ENCODE data around the gene LRRK1. TPM values are rescaled to one million over a fixed set of nuclear protein-coding genes. Genes with fewer than 3 reads are reported as not detected.

LRRK1 gene
- total and polyA plus RNA-seq, 2 of the 4 experiments (the other 2 are of a cell fraction): 3.0 to 5.8 TPM

DNA sequence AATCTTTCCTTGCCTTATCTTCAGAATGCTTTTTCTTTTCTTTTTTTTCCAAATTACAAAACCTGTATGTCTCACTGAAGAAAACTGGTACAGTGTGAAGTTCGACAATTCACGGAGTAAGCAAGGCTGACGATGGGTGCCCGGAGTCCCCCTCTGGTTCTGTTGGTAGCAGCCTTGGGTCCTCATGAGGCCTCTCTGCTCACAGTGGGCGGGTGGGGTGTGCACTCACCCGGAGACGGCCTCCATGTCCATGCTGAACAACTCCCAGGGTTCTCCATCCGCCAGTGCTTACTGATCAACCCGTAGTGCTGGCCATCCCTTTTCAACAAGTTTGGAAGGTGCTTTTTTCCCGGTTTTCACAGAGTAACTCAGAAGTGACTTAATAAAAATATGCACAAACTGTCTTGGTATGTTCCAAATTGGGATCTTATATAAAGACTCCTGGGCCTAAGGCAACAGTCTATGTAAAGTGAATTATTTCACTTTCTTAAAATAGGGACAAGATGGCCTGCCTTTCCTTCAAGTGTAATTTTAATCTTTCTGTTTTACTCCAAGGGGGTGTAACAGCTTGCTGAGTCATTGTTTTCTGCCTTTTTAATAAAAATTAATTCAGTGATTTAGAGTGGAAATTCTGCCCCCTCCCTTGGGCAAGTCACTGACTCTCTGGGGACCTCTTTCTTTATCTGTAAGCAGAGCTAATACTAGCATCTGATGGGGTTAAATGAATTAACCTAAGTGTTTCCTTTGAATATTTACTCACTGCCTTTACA lies 23.7 kb downstream of the LRRK1 start:
- WGBS, 2 experiments (ENCODE audit: extremely low coverage in 2 of 2, insufficient read length in 1 of 2): 81% methylated on average over 3 of the region's 10 CpGs; no CpG with 5 or more reads in 1 of the 2 experiments

More for the DNA sequence above, 23.7 kb downstream of the LRRK1 start:
- no peak overlapping the region for H3K56ac ChIP-seq (ENCODE audit: extremely low read depth, insufficient read depth, low read length)
- POLR2A ChIA-PET (ENCODE audit: unreplicated experiment): no interaction called here
- H3K4me3 ChIP-seq (ENCODE audit: insufficient read depth, low read depth, low read length): no peak overlapping the region
- no TSS peak for BruUV-seq (replicated peaks)
- no peak overlapping the region for H3K9ac ChIP-seq (ENCODE audit: low read depth, low read length)
- no peak overlapping the region for H2BK20ac ChIP-seq (ENCODE audit: low read depth, low read length)
- no peak overlapping the region for H4K91ac ChIP-seq (ENCODE audit: insufficient read depth, low read depth, low read length)
- no peaks in the 10 kb centered on the region for H3K36me3 ChIP-seq (ENCODE audit: control insufficient read depth, insufficient read depth, low read length)
- no peak overlapping the region for H3K4me2 ChIP-seq (ENCODE audit: low read depth, low read length)
- H4K20me1 ChIP-seq (ENCODE audit: insufficient read depth, low read length): no peaks in the 10 kb centered on the region
- H3K14ac ChIP-seq (replicated peaks; ENCODE audit: low read depth, low read length): no peak overlapping the region
- TF ChIP-seq MAFK (IDR thresholded peaks at IDR 0.05; ENCODE audit: low read depth, low read length) (no peak), NFE2L2 (IDR thresholded peaks at IDR 0.05; ENCODE audit: low read depth, low read length) (peak; percentile 80)
- TF ChIP-seq, protein P1, sequence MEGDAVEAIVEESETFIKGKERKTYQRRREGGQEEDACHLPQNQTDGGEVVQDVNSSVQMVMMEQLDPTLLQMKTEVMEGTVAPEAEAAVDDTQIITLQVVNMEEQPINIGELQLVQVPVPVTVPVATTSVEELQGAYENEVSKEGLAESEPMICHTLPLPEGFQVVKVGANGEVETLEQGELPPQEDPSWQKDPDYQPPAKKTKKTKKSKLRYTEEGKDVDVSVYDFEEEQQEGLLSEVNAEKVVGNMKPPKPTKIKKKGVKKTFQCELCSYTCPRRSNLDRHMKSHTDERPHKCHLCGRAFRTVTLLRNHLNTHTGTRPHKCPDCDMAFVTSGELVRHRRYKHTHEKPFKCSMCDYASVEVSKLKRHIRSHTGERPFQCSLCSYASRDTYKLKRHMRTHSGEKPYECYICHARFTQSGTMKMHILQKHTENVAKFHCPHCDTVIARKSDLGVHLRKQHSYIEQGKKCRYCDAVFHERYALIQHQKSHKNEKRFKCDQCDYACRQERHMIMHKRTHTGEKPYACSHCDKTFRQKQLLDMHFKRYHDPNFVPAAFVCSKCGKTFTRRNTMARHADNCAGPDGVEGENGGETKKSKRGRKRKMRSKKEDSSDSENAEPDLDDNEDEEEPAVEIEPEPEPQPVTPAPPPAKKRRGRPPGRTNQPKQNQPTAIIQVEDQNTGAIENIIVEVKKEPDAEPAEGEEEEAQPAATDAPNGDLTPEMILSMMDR (conservative IDR thresholded peaks at IDR 0.05; ENCODE audit: low read depth, low read length): no peak
- no peaks in the 10 kb centered on the region for H3K9me3 ChIP-seq (ENCODE audit: control insufficient read depth, insufficient read depth, low read length)
- no peak overlapping the region for H3K27ac ChIP-seq (ENCODE audit: insufficient read depth, low read length)
- no peak overlapping the region for H3K23ac ChIP-seq (ENCODE audit: low read depth, low read length)
- no peak overlapping the region for H3K4ac ChIP-seq (ENCODE audit: low read depth, low read length)
- no peak overlapping the region for H4K8ac ChIP-seq (ENCODE audit: low read depth in 2 of 2, low read length in 2 of 2)
- peaks cover 6% of the 10 kb centered on the region for H3K4me1 ChIP-seq (ENCODE audit: control insufficient read depth, insufficient read depth, low read length)
- no peak overlapping the region for H3K18ac ChIP-seq (ENCODE audit: low read depth, low read length)
- dilution Hi-C loops (cut with HindIII; ENCODE audit: low sequenced_read_pairs, unreplicated experiment): no loop called here
- no peak overlapping the region for H2AK5ac ChIP-seq (ENCODE audit: low read depth, low read length)
- CTCF ChIA-PET: interaction anchor here (0.6 to 1.4 kb wide), 3 partner anchors 15 to 653 kb away, joined by 3 to 6 read pairs (median 3); no protein-coding TSS in a partner anchor
- ATAC-seq (ENCODE audit: low read depth) (no peak), DNase-seq (peak; percentile 5)
- H4K5ac ChIP-seq (ENCODE audit: low read depth, low read length): no peak overlapping the region
- H3K79me1 ChIP-seq (ENCODE audit: low read depth in 1 of 2, low read length in 2 of 2): peaks cover 0 to 11% of the 10 kb centered on the region in 2 experiments; a peak in 1 of 4 replicates
- 0 out of 2 replicates have a peak, but pooled peaks cover 5% of the 10 kb centered on the region for H3K9me1 ChIP-seq (ENCODE audit: insufficient read depth, low read length)
- H2BK120ac ChIP-seq (ENCODE audit: low read depth, low read length): no peak overlapping the region
- H3K27me3 ChIP-seq (ENCODE audit: control insufficient read depth, insufficient read depth, low read length): no peaks in the 10 kb centered on the region
- no peak overlapping the region for H2BK15ac ChIP-seq (ENCODE audit: low read depth, low read length)
- intact Hi-C loops (cut with micrococcal nuclease): no loop called here
- no peak overlapping the region for H2AFZ ChIP-seq (replicated peaks; ENCODE audit: low read length, poor library complexity)
- no peak overlapping the region for H2BK5ac ChIP-seq (ENCODE audit: low read depth, low read length, poor library complexity, severe bottlenecking)
- in situ Hi-C loops (cut with MboI; ENCODE audit: low sequenced_read_pairs): no loop called here
- H2AK9ac ChIP-seq (replicated peaks; ENCODE audit: low read depth, low read length, poor library complexity): no peak overlapping the region
